ENCODE results near the gene LRRC49.
A peak's percentile ranks its signal among the peaks of the same experiment; 100 is the strongest.
"Not testable (repeated sequence)": the region's sequence is repeated elsewhere in the genome, so short reads cannot be mapped to it uniquely, and the experiment has no call there.

The LRRC49 gene

GRCh38 chr15:70931821-70932220 lies 39.2 kb downstream of the LRRC49 start:
- no peak for DNase-seq

- no peak for DNase-seq
Observed at GRCh38 chr15:70932397-70932796, 39.8 kb downstream of the LRRC49 start.

- DNase-seq = no peak
Observed at GRCh38 chr15:70933411-70933810, 40.8 kb downstream of the LRRC49 start.

- no peak for DNase-seq
Observed at GRCh38 chr15:70935631-70936030, 43.0 kb downstream of the LRRC49 start.

GRCh38 chr15:70936326-70936725 lies 43.7 kb downstream of the LRRC49 start:
- DNase-seq = no peak

GRCh38 chr15:70943285-70943684 lies 50.7 kb downstream of the LRRC49 start:
- DNase-seq = not testable (repeated sequence)

GRCh38 chr15:70947351-70948335 lies 55.0 kb downstream of the LRRC49 start:
- DNase-seq = peak; percentile 17

- no peak for DNase-seq
Observed at GRCh38 chr15:70950953-70951352, 58.3 kb downstream of the LRRC49 start.

GRCh38 chr15:70954171-70954570 lies 61.5 kb downstream of the LRRC49 start:
- no peak for DNase-seq

- DNase-seq = no peak
Observed at GRCh38 chr15:70954733-70955132, 62.1 kb downstream of the LRRC49 start.

GRCh38 chr15:70955151-70955550 lies 62.5 kb downstream of the LRRC49 start:
- DNase-seq = no peak

GRCh38 chr15:70956201-70956995 lies 63.8 kb downstream of the LRRC49 start:
- no peak for DNase-seq

GRCh38 chr15:70962084-70962483 lies 69.5 kb downstream of the LRRC49 start:
- DNase-seq = no peak

GRCh38 chr15:70963199-70963598 lies 70.6 kb downstream of the LRRC49 start:
- no peak for DNase-seq

- no peak for DNase-seq
Observed at GRCh38 chr15:70964058-70964457, 71.4 kb downstream of the LRRC49 start.

- no peak for DNase-seq
Observed at GRCh38 chr15:70964686-70965085, 72.1 kb downstream of the LRRC49 start.

GRCh38 chr15:70967646-70968045 lies 75.0 kb downstream of the LRRC49 start:
- no peak for DNase-seq

GRCh38 chr15:70974004-70974832 lies 81.6 kb downstream of the LRRC49 start:
- DNase-seq = no peak

- DNase-seq = no peak
Observed at GRCh38 chr15:70976851-70977250, 84.2 kb downstream of the LRRC49 start.

- no peak for DNase-seq
Observed at GRCh38 chr15:70995383-70995970, 102.9 kb downstream of the LRRC49 start.

- DNase-seq = no peak
Observed at GRCh38 chr15:70998319-70998718, 105.7 kb downstream of the LRRC49 start.

- no peak for DNase-seq
Observed at GRCh38 chr15:71002316-71002715, 109.7 kb downstream of the LRRC49 start.
